ENCODE results near the gene CCDC192. TPM values are rescaled to one million over a fixed set of nuclear protein-coding genes. Genes with fewer than 3 reads are reported as not detected.

CCDC192 gene
- total RNA-seq, 4 donors from 2014 or later = 0.70 to 3.1 (median 2.0) TPM; not detected in 1

DNA sequence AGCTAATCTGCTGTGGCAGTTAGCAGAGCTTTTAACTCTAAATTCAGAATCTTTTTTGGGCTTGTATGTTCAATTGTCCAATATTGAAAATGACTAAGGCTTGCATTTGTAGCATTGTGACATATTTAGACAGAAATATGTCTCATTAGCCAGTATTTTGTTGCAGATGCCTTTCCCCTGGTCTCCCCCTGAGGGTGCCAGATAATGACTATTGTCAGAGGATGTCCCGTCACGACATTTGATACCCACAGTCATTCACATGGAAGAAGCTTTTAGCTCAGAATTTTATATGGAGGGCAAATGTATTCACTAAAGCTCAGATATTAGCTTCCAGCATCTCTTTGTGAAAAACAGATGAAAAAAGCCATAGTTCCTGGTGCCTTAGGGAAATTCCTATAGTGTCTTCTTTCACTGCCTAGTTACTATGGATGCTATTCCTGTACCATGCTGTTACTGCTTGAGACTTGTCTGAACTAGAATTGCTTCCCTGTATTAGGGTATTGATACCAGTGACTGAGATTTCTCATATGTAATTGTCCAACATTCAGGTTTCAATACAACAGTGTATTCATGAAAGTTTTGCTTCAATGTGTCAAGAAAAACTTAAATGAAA lies 96.2 kb downstream of the CCDC192 start:
- no peaks in the 10 kb centered on the region for H3K27me3 ChIP-seq
- H3K4me3 ChIP-seq = no peak overlapping the region
- DNase-seq (ENCODE audit: low spot score in 2 of 2) = no peak
- H3K27ac ChIP-seq = no peak overlapping the region
- TF ChIP-seq, protein P1, sequence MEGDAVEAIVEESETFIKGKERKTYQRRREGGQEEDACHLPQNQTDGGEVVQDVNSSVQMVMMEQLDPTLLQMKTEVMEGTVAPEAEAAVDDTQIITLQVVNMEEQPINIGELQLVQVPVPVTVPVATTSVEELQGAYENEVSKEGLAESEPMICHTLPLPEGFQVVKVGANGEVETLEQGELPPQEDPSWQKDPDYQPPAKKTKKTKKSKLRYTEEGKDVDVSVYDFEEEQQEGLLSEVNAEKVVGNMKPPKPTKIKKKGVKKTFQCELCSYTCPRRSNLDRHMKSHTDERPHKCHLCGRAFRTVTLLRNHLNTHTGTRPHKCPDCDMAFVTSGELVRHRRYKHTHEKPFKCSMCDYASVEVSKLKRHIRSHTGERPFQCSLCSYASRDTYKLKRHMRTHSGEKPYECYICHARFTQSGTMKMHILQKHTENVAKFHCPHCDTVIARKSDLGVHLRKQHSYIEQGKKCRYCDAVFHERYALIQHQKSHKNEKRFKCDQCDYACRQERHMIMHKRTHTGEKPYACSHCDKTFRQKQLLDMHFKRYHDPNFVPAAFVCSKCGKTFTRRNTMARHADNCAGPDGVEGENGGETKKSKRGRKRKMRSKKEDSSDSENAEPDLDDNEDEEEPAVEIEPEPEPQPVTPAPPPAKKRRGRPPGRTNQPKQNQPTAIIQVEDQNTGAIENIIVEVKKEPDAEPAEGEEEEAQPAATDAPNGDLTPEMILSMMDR (IDR thresholded peaks at IDR 0.05) = no peak
- TF ChIP-seq POLR2AphosphoS5 (IDR thresholded peaks at IDR 0.05) = no peak
- no peak for TF ChIP-seq POLR2A (IDR thresholded peaks at IDR 0.05)
- TF ChIP-seq EP300 (IDR thresholded peaks at IDR 0.05) = no peak
- H3K9me3 ChIP-seq = no peaks in the 10 kb centered on the region
- H3K36me3 ChIP-seq = no peaks in the 10 kb centered on the region
- WGBS = 80% methylated on average over 2 of the region's 2 CpGs
- no peaks in the 10 kb centered on the region for H3K4me1 ChIP-seq

DNA sequence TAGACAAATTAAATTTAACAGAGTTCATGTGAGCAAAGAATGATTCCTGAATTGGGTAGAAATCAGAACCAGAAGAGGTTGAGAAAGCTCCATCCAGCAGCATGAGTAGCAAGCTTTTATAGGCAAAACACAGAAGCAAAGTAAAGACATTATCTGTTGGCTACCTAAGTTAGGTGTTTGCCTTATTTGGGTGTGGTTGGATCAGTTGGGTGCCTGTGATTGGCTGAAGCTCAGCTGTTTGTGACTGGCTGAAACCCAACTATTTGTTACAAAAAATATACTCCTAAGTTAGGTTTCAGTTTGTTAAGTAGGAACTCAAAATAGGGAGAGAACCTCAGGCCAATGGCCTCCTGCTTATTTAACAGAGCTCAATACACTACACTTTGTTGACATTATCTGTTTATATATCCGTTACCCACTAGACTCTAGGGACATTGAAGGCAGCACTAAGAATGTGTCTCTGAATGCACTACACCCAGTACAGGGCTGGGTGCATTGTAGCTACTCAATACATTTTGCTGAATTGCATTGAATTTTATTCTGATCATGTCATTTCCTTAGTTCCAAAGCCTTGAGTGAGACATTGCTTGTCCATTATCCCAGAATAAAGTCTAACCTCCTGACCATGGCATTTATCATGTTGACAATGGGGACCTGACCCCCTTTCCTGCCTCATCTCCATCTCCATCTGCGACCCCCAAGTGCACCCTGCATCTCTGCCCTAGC lies 98.7 kb downstream of the CCDC192 start:
- 67% methylated on average over 2 of the region's 2 CpGs for WGBS
- TF ChIP-seq, protein P1 (IDR thresholded peaks at IDR 0.05) = no peak
- TF ChIP-seq EP300 (IDR thresholded peaks at IDR 0.05) (no peak), POLR2AphosphoS5 (IDR thresholded peaks at IDR 0.05) (no peak), POLR2A (IDR thresholded peaks at IDR 0.05) (no peak)
- Histone ChIP-seq H3K27me3 (no peaks in the 10 kb centered on the region), H3K36me3 (no peaks in the 10 kb centered on the region), H3K27ac (no peak overlapping the region), H3K4me1 (no peaks in the 10 kb centered on the region), H3K9me3 (no peaks in the 10 kb centered on the region), H3K4me3 (no peak overlapping the region)
- no peak for DNase-seq (ENCODE audit: low spot score in 2 of 2)

DNA sequence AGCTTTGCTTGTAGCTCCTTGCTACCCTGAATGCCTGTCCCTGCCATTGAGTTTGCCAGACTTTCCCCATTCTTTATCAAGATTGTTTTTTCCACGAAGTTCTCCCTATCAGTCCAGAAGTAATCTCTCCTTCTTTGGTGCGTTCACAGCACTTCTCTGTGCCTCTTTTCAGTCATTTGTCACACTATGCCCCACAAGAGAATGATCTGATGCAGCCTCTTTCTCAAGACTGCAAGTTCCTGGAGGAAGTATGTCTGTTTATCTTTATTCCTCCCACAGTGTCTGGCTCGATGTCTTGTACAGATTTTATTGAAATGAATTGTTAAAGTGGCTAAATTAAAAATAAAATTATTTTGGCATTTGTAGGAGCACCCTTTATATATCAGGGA lies 99.3 kb downstream of the CCDC192 start:
- Histone ChIP-seq H3K27ac (no peak overlapping the region), H3K27me3 (no peaks in the 10 kb centered on the region), H3K4me1 (no peaks in the 10 kb centered on the region), H3K9me3 (no peaks in the 10 kb centered on the region), H3K4me3 (no peak overlapping the region), H3K36me3 (no peaks in the 10 kb centered on the region)
- TF ChIP-seq EP300 (IDR thresholded peaks at IDR 0.05) (no peak), POLR2AphosphoS5 (IDR thresholded peaks at IDR 0.05) (no peak), POLR2A (IDR thresholded peaks at IDR 0.05) (no peak)
- TF ChIP-seq, protein P1 (IDR thresholded peaks at IDR 0.05) = no peak
- DNase-seq (ENCODE audit: low spot score in 2 of 2) = no peak
- 29% methylated on average over 3 of the region's 3 CpGs for WGBS

DNA sequence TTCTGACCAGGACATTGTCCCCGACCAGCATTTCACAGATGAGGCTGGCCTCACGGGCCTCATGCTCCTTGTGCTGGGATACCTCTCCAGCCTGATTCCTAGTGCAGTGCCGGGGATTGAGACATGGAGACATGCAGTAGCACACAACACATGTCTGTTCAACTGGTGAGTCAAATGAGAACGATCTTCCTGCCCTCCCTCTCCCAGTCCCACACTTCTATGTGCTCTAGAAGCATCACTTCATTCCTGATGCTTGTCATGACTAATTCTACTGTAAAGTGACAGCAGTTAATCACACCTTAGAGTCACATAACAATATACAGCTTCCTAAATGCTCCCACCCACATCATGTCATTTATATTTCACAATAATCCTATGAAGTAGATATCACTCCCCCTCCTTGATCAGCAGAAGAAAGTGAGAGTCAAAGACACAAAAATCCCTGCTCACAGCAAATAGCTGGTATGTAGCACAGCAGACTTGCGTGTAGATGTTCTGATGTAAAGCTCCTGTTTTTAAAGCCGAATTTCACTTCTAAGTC lies 101.8 kb downstream of the CCDC192 start:
- Histone ChIP-seq H3K9me3 (no peaks in the 10 kb centered on the region), H3K36me3 (no peaks in the 10 kb centered on the region), H3K4me3 (no peak overlapping the region), H3K4me1 (no peaks in the 10 kb centered on the region), H3K27me3 (no peaks in the 10 kb centered on the region), H3K27ac (no peak overlapping the region)
- DNase-seq (ENCODE audit: low spot score in 2 of 2) = no peak
- TF ChIP-seq POLR2AphosphoS5 (IDR thresholded peaks at IDR 0.05) (no peak), EP300 (IDR thresholded peaks at IDR 0.05) (no peak), POLR2A (IDR thresholded peaks at IDR 0.05) (no peak)
- TF ChIP-seq, protein P1 (IDR thresholded peaks at IDR 0.05) = no peak
- WGBS = 55% methylated on average over 6 of the region's 6 CpGs

DNA sequence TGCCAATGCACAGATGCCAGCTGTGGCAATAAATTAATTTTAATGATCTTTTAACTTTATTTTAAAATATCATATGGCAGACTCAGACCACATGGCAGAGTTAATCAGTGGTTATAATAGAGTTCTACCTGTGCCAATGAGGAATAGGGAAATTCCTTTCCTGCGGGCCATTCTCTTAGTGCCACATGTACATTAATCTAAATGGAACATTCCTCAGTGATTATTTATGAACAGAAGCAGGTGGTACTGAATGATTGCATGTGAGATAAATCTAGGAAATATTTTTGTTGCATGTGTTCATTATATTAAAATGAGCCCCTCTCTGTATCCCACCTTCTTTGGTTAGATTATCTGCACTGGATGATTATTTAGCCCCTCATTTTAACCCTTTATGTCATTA lies 102.3 kb downstream of the CCDC192 start:
- TF ChIP-seq POLR2A (IDR thresholded peaks at IDR 0.05) (no peak), EP300 (IDR thresholded peaks at IDR 0.05) (no peak), POLR2AphosphoS5 (IDR thresholded peaks at IDR 0.05) (no peak)
- TF ChIP-seq, protein P1 (IDR thresholded peaks at IDR 0.05) = no peak
- Histone ChIP-seq H3K36me3 (no peaks in the 10 kb centered on the region), H3K27me3 (no peaks in the 10 kb centered on the region), H3K4me3 (no peak overlapping the region), H3K9me3 (no peaks in the 10 kb centered on the region), H3K4me1 (no peaks in the 10 kb centered on the region), H3K27ac (no peak overlapping the region)
- WGBS = 44% methylated on average over 1 of the region's 1 CpG
- no peak for DNase-seq (ENCODE audit: low spot score in 2 of 2)

Measured in suprapubic skin (tissue), 4 donors.